KMS-11 (cell line): ENCODE measurements around the gene DRC7.

Experiments used
- H2AFZ ChIP-seq: fragments of 200-600 bp; sonication (generic); 2 replicates; pipeline ENCODE4 v1.6.1; 2016; ENCODE audit warnings: antibody characterized with exemption, mixed run types, low read depth
- H3K27ac ChIP-seq: fragments of 200-600 bp; sonication (generic); 2 replicates; pipeline ENCODE4 v1.6.1; 2016; ENCODE audit warnings: mild to moderate bottlenecking, mixed run types
- H3K27me3 ChIP-seq: fragments of 200-600 bp; sonication (generic); 2 replicates; pipeline ENCODE4 v1.6.1; 2017; ENCODE audit warnings: mild to moderate bottlenecking, low read depth, mixed run types, moderate library complexity; ENCODE audit not compliant: insufficient read depth
- H3K36me3 ChIP-seq: fragments of 200-600 bp; sonication (generic); 2 replicates; pipeline ENCODE4 v1.6.1; 2017; ENCODE audit warnings: mild to moderate bottlenecking, mixed run types; ENCODE audit not compliant: insufficient read depth
- H3K4me1 ChIP-seq: fragments of 200-600 bp; sonication (generic); 2 replicates; pipeline ENCODE4 v1.6.1; 2016; ENCODE audit warnings: mild to moderate bottlenecking, low read depth, mixed run types; ENCODE audit not compliant: poor library complexity, severe bottlenecking
- H3K4me2 ChIP-seq: fragments of 200-600 bp; sonication (generic); 2 replicates; pipeline ENCODE4 v1.7.0; 2016; ENCODE audit warnings: mild to moderate bottlenecking, mixed run types
- H3K4me3 ChIP-seq: fragments of 200-600 bp; sonication (generic); IDR thresholded peaks from 2 replicates; pipeline ENCODE4 v1.6.1; 2017; ENCODE audit warnings: low read depth, low read length, mixed read lengths; ENCODE audit not compliant: insufficient read depth
- H3K79me2 ChIP-seq: fragments of 200-600 bp; sonication (generic); 2 replicates; pipeline ENCODE4 v1.6.1; 2016; ENCODE audit warnings: low read depth, mixed run types; ENCODE audit not compliant: insufficient read depth
- H3K9ac ChIP-seq: fragments of 200-600 bp; sonication (generic); 2 replicates; pipeline ENCODE4 v1.6.1; 2016; ENCODE audit warnings: mild to moderate bottlenecking, mixed run types
- H4K20me1 ChIP-seq: fragments of 200-600 bp; sonication (generic); 2 replicates; pipeline ENCODE4 v1.6.1; 2016; ENCODE audit warnings: mild to moderate bottlenecking, mixed run types; ENCODE audit not compliant: insufficient read depth
- TF ChIP-seq, protein P1 (sequence below): fragments of 200-600 bp; sonication (generic); conservative IDR thresholded peaks from 2 replicates; pipeline ENCODE4 v1.6.1; 2017; ENCODE audit warnings: low read depth, mild to moderate bottlenecking, antibody characterized with exemption, low read length, moderate library complexity, mixed read lengths

DRC7 gene

DNA sequence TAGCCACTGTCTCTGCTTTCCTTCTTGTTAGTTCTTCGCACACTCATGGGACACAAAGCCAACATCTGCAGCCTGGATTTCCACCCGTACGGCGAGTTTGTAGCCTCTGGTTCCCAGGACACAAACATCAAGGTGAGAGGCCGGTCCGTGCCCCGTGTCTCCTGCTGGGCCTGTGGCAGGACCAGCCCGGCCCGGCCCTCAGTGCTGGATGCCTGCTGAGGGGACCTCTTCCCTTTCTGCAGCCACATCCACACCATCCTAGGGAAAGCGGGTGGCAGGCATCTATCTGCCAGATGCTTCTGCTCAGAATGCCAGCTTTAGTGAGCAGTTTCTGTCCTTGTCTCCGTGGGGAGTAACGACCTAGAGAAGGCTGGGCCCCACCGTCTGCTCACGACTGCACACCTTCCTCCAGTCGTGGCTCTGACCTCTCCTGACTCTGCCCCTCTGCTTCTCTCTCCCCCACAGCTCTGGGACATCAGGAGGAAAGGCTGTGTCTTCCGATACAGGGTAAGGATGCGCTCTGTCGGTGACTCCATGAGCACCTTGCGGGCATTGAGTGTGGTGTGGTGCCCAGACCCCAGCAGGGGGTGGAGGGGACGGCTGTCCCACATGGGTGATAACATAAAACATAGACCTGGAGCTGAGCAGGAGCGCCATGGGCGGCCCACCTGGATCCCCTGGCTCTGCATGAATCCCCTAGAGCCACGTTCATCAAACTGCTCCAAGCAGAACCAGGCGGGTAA is 56.4 kb downstream of the DRC7 start:
- H3K4me2 ChIP-seq: no peak overlapping the region
- H3K36me3 ChIP-seq: no peaks in the 10 kb centered on the region
- H3K27ac ChIP-seq: no peak overlapping the region
- H4K20me1 ChIP-seq: no peaks in the 10 kb centered on the region
- no peak overlapping the region for H3K9ac ChIP-seq
- TF ChIP-seq, protein P1, sequence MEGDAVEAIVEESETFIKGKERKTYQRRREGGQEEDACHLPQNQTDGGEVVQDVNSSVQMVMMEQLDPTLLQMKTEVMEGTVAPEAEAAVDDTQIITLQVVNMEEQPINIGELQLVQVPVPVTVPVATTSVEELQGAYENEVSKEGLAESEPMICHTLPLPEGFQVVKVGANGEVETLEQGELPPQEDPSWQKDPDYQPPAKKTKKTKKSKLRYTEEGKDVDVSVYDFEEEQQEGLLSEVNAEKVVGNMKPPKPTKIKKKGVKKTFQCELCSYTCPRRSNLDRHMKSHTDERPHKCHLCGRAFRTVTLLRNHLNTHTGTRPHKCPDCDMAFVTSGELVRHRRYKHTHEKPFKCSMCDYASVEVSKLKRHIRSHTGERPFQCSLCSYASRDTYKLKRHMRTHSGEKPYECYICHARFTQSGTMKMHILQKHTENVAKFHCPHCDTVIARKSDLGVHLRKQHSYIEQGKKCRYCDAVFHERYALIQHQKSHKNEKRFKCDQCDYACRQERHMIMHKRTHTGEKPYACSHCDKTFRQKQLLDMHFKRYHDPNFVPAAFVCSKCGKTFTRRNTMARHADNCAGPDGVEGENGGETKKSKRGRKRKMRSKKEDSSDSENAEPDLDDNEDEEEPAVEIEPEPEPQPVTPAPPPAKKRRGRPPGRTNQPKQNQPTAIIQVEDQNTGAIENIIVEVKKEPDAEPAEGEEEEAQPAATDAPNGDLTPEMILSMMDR: no peak
- H3K27me3 ChIP-seq: no peaks in the 10 kb centered on the region
- no peak overlapping the region for H3K4me3 ChIP-seq
- no peaks in the 10 kb centered on the region for H3K79me2 ChIP-seq
- no peaks in the 10 kb centered on the region for H3K4me1 ChIP-seq
- H2AFZ ChIP-seq: no peak overlapping the region

DNA sequence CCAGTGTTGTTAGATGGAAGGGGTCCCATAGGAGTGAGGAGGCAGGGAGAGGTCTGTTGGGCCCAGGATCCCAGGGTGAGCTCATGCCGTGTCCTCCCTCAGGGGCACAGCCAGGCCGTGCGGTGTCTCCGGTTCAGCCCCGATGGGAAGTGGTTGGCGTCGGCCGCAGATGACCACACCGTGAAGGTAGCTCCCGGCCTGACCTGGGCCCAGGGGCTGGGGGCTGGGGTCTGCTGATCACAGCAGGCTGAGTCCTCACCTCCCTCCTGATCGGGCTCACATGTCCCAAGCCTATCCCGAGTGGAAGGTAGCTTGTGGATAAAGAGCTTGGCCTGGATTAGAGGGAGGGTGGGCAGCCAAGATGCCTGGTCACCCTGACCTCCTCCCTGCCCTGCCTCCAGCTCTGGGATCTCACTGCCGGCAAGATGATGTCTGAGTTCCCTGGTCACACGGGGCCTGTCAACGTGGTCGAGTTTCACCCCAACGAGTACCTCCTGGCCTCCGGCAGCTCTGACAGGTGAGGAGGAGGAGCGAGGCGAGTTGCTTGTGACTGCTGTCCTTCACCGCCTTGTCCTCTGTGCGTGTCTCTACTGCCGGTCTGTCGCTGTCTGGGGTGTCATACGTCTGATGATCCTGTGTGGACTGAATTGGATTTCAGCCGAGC is 57.1 kb downstream of the DRC7 start:
- no peak overlapping the region for H3K4me2 ChIP-seq
- H2AFZ ChIP-seq: no peak overlapping the region
- no peaks in the 10 kb centered on the region for H3K4me1 ChIP-seq
- H3K9ac ChIP-seq: no peak overlapping the region
- no peaks in the 10 kb centered on the region for H3K27me3 ChIP-seq
- no peaks in the 10 kb centered on the region for H3K79me2 ChIP-seq
- H4K20me1 ChIP-seq: no peaks in the 10 kb centered on the region
- no peak overlapping the region for H3K4me3 ChIP-seq
- H3K36me3 ChIP-seq: no peaks in the 10 kb centered on the region
- H3K27ac ChIP-seq: no peak overlapping the region
- TF ChIP-seq, protein P1: no peak

DNA sequence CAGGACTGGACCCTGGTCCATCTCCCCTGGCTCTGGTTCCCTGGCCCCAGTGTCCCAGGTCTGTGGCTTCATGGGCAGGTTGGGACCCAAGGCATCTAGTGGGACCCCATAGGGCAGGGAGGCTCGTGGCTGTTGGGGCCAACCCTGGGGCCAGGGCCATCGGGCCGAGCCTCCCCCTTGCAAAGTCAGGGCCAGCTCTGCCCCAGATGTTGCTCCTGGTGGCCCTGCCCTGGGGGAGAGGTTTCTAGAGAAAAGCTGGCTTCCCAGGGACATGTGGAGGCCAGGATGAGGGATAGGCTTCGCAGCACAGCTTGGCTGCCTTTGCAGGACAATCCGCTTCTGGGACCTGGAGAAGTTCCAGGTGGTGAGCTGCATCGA is 57.6 kb downstream of the DRC7 start:
- H3K4me2 ChIP-seq: no peak overlapping the region
- no peaks in the 10 kb centered on the region for H4K20me1 ChIP-seq
- no peaks in the 10 kb centered on the region for H3K79me2 ChIP-seq
- no peak overlapping the region for H3K9ac ChIP-seq
- no peak overlapping the region for H2AFZ ChIP-seq
- no peaks in the 10 kb centered on the region for H3K27me3 ChIP-seq
- no peak overlapping the region for H3K4me3 ChIP-seq
- peaks cover 3% of the 10 kb centered on the region for H3K4me1 ChIP-seq
- TF ChIP-seq, protein P1: no peak
- no peaks in the 10 kb centered on the region for H3K36me3 ChIP-seq
- H3K27ac ChIP-seq: no peak overlapping the region

DNA sequence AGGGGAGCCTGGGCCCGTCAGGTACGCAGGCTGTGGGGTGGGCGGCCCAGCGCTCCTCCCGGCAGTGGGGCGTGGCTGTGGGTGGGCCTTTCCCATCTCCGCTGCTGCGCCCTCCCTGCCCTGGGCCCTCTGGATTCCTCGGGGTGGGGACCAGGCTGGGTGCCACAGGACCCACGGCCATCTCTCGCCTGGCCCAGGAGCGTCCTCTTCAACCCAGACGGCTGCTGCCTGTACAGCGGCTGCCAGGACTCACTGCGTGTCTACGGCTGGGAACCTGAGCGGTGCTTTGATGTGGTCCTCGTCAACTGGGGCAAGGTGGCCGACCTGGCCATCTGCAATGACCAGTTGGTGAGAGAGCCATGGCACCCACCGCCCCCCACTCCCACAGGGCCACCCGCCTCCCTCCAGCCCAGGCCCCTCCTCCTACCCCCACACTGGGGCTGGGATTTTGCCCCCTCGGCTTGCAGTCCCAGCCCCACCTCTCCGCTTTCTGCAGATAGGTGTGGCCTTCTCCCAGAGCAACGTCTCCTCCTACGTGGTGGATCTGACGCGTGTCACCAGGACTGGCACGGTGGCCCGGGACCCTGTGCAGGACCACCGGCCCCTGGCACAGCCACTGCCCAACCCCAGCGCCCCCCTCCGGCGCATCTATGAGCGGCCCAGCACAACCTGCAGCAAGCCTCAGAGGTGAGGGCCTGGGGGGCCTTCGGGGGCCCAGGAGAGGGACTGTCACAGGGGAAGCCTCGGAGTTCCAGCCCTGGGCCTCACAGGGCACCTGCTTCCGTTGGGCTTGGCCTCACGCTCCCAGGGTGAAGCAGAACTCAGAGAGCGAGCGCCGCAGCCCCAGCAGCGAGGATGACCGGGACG is 58.2 kb downstream of the DRC7 start:
- TF ChIP-seq, protein P1: no peak
- Histone ChIP-seq H3K36me3 (no peaks in the 10 kb centered on the region), H3K9ac (no peak overlapping the region)

More for the DNA sequence above, 58.2 kb downstream of the DRC7 start:
- no peaks in the 10 kb centered on the region for H4K20me1 ChIP-seq
- H3K4me3 ChIP-seq: no peak overlapping the region
- H3K27ac ChIP-seq: no peak overlapping the region
- no peaks in the 10 kb centered on the region for H3K79me2 ChIP-seq
- H3K27me3 ChIP-seq: no peaks in the 10 kb centered on the region
- no peak overlapping the region for H2AFZ ChIP-seq
- peaks cover 7% of the 10 kb centered on the region for H3K4me1 ChIP-seq
- H3K4me2 ChIP-seq: no peak overlapping the region
